ENCODE results near the gene SFXN5. TPM values are rescaled to one million over a fixed set of nuclear protein-coding genes. Genes with fewer than 3 reads are reported as not detected.

Gene SFXN5
- total and polyA plus RNA-seq, 2 of the 8 experiments (the other 6 are each of a cell fraction or from before 2014, with no cell fraction given), result 29.3 to 33.1 TPM

- no peak overlapping the region for H3K4me2 ChIP-seq (ENCODE audit: insufficient read depth in 1 of 2, low read depth in 2 of 2, low read length in 2 of 2)
- no peak overlapping the region for H4K8ac ChIP-seq (ENCODE audit: extremely low read depth, insufficient read depth, low read length)
- no peak overlapping the region for H3K4me3 ChIP-seq (ENCODE audit: extremely low read depth in 1 of 4, insufficient read depth in 2 of 4, low read depth in 3 of 4, low read length in 4 of 4)
- no peaks in the 10 kb centered on the region for H3K79me1 ChIP-seq (ENCODE audit: low read depth, low read length)
- no peak overlapping the region for H2BK120ac ChIP-seq (replicated peaks; ENCODE audit: low read depth, low read length)
- no peak overlapping the region for H2AFZ ChIP-seq (ENCODE audit: low read length)
- no peak overlapping the region for H2BK15ac ChIP-seq (ENCODE audit: low read length)
- FAIRE-seq (no peak), DNase-seq (ENCODE audit: low read depth in 1 of 2, low spot score in 2 of 2) (no peak)
- H2BK5ac ChIP-seq (ENCODE audit: low read depth, low read length), result no peak overlapping the region; the same call in 1 of the 2 replicates
- H3K56ac ChIP-seq (replicated peaks; ENCODE audit: insufficient read length, low read depth, low read length), result no peak overlapping the region
- no peak overlapping the region for H4K5ac ChIP-seq (ENCODE audit: insufficient read length, low read depth, low read length)
- H3K36me3 ChIP-seq (ENCODE audit: control insufficient read depth in 2 of 4, insufficient read depth in 4 of 4, low read length in 3 of 4), result no peaks in the 10 kb centered on the region; a peak in 1 of 8 replicates
- no peak overlapping the region for H3K4ac ChIP-seq (replicated peaks; ENCODE audit: insufficient read length, low read depth, low read length)
- H3K18ac ChIP-seq (ENCODE audit: extremely low read depth, low read length), result no peak overlapping the region
- H3K23me2 ChIP-seq (ENCODE audit: low read depth, low read length), result peaks cover 6% of the 10 kb centered on the region; the same call in 1 of the 2 replicates
- H4K20me1 ChIP-seq (replicated peaks in 1 of 2; ENCODE audit: control insufficient read depth in 1 of 2, insufficient read depth in 2 of 2, low read length in 2 of 2), result peaks cover 0 to 6% of the 10 kb centered on the region in 2 experiments
- no peak overlapping the region for H3K14ac ChIP-seq (ENCODE audit: insufficient read length)
- H3K9me3 ChIP-seq (ENCODE audit: insufficient read depth in 2 of 2, low read depth in 1 of 2, low read length in 1 of 2), result no peaks in the 10 kb centered on the region
- no peak overlapping the region for H3K27ac ChIP-seq (ENCODE audit: low read depth, low read length)
- no peak overlapping the region for H3K23ac ChIP-seq (ENCODE audit: insufficient read length)
- no peak overlapping the region for H2AK5ac ChIP-seq (ENCODE audit: low read depth, low read length)
- ChIA-PET CTCF (ENCODE audit: partially characterized antibody) (interaction anchor here (1.3 to 12.2 kb wide), 7 partner anchors 10 to 181 kb away, joined by 4 to 95 read pairs (median 7); no protein-coding TSS in a partner anchor), POLR2A (ENCODE audit: partially characterized antibody) (interaction anchor here (1.5 kb wide), 1 partner anchor 24 kb away, joined by 3 read pairs; no protein-coding TSS in a partner anchor)
- no peak overlapping the region for H3K9ac ChIP-seq (replicated peaks in 1 of 4; ENCODE audit: extremely low read depth in 1 of 4, low read depth in 3 of 4, low read length in 3 of 4)
- H2BK12ac ChIP-seq (ENCODE audit: low read depth, low read length), result no peak overlapping the region
- peaks cover 0 to 4% (median 0%) of the 10 kb centered on the region in 4 experiments; a peak in 4 of 7 replicates for H3K27me3 ChIP-seq (replicated peaks in 1 of 4; ENCODE audit: control insufficient read depth in 3 of 4, extremely low read depth in 1 of 4, insufficient read depth in 3 of 4, low read length in 3 of 4)
- H3K4me1 ChIP-seq (replicated peaks in 1 of 4; ENCODE audit: control insufficient read depth in 3 of 4, insufficient read depth in 4 of 4, low read length in 3 of 4), result peaks cover 0 to 4% (median 2%) of the 10 kb centered on the region in 4 experiments; a peak in 3 of 7 replicates
- H2BK20ac ChIP-seq (ENCODE audit: low read length), result no peak overlapping the region
- WGBS, 2 experiments (ENCODE audit: extremely low coverage in 1 of 2, insufficient coverage in 1 of 2, insufficient read length in 1 of 2, insufficient replicate concordance in 2 of 2, low coverage in 1 of 2, low lambda C conversion rate in 2 of 2, missing lambda C conversion rate in 1 of 2), result 86% methylated on average over 17 of the region's 23 CpGs; no CpG with 5 or more reads in 1 of the 2 experiments
- H4K91ac ChIP-seq (replicated peaks; ENCODE audit: insufficient read length, low read length), result no peak overlapping the region
- H3K79me2 ChIP-seq (ENCODE audit: control insufficient read depth in 1 of 2, insufficient read depth in 2 of 2, low read length in 2 of 2), result no peaks in the 10 kb centered on the region
- TF ChIP-seq CREB1 (IDR thresholded peaks at IDR 0.05) (no peak), NANOG (IDR thresholded peaks at IDR 0.05; ENCODE audit: insufficient read depth, low read depth, low read length, poor library complexity, severe bottlenecking) (no peak), KDM4A (IDR thresholded peaks at IDR 0.05; ENCODE audit: low read depth, low read length, severe bottlenecking) (no peak), TAF7 (optimal IDR thresholded peaks at IDR 0.05; ENCODE audit: borderline replicate concordance, low read depth, low read length) (no peak), ASH2L (IDR thresholded peaks at IDR 0.05; ENCODE audit: low read length) (no peak), CBX5 (IDR thresholded peaks at IDR 0.05; ENCODE audit: low read depth, low read length) (no peak), EP300 (IDR thresholded peaks at IDR 0.05; ENCODE audit: borderline replicate concordance in 1 of 2, low read depth in 2 of 2, low read length in 2 of 2) (no peak)
- TF ChIP-seq, protein P1, sequence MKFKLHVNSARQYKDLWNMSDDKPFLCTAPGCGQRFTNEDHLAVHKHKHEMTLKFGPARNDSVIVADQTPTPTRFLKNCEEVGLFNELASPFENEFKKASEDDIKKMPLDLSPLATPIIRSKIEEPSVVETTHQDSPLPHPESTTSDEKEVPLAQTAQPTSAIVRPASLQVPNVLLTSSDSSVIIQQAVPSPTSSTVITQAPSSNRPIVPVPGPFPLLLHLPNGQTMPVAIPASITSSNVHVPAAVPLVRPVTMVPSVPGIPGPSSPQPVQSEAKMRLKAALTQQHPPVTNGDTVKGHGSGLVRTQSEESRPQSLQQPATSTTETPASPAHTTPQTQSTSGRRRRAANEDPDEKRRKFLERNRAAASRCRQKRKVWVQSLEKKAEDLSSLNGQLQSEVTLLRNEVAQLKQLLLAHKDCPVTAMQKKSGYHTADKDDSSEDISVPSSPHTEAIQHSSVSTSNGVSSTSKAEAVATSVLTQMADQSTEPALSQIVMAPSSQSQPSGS (IDR thresholded peaks at IDR 0.05; ENCODE audit: low read length), result no peak
Observed at GRCh38 chr2:73075477-73076373, 4.2 kb upstream of the SFXN5 start.
